H1 (cell line): ENCODE measurements around the gene SNAPC2. TPM values are rescaled to one million over a fixed set of nuclear protein-coding genes. Genes with fewer than 3 reads are reported as not detected.

ENCODE experiments used
- CTCF ChIA-PET: fragments of 300-600 bp; sonication (Branson Sonifier 250); formaldehyde crosslinking; loops from one replicate; lab custom pipeline; 2021; ENCODE audit not compliant: partially characterized antibody; lab: Charles Lee
- POLR2A ChIA-PET: fragments of 300-600 bp; sonication (Branson Sonifier 250); formaldehyde crosslinking; loops from one replicate; lab custom pipeline; 2021; ENCODE audit warnings: inconsistent platforms; ENCODE audit not compliant: partially characterized antibody; lab: Charles Lee
- DNase-seq, 2 experiments: peaks; one replicate each; pipeline versions ENCODE4 v3.0.0 to v3.0.0-alpha.2; 2010 to 2022; ENCODE audit warnings: low spot score in 2 of 2, low read depth in 1 of 2, mixed read lengths in 1 of 2
- FAIRE-seq: peaks from 2 replicates; lab custom pipeline; 2011; peaks lifted over from hg19 to GRCh38; lab: Jason Lieb, UNC
- H2AFZ ChIP-seq: 2 replicates; pipeline ENCODE4 v1.8.1; 2012; ENCODE audit warnings: low read length, inconsistent platforms
- H2AK5ac ChIP-seq: 2 replicates; pipeline ENCODE4 v1.6.1; 2013; ENCODE audit warnings: low read depth, low read length
- H2BK120ac ChIP-seq: replicated peaks from 2 replicates; pipeline ENCODE3; 2013; ENCODE audit warnings: low read depth, low read length, inconsistent platforms
- H2BK12ac ChIP-seq: 2 replicates; pipeline ENCODE4 v1.6.1; 2013; ENCODE audit warnings: low read depth, low read length
- H2BK15ac ChIP-seq: 2 replicates; pipeline ENCODE4 v1.6.1; 2013; ENCODE audit warnings: low read length
- H2BK20ac ChIP-seq: 2 replicates; pipeline ENCODE4 v1.6.1; 2013; ENCODE audit warnings: low read length
- H2BK5ac ChIP-seq: 2 replicates; pipeline ENCODE4 v1.6.1; 2013; ENCODE audit warnings: low read depth, low read length
- H3K14ac ChIP-seq: 2 replicates; pipeline ENCODE4 v1.6.1; 2013; ENCODE audit warnings: inconsistent platforms; ENCODE audit not compliant: insufficient read length
- H3K18ac ChIP-seq: 2 replicates; pipeline ENCODE4 v1.6.1; 2013; ENCODE audit warnings: low read length; ENCODE audit errors: extremely low read depth
- H3K23ac ChIP-seq: 2 replicates; pipeline ENCODE4 v1.6.1; 2013; ENCODE audit warnings: inconsistent platforms; ENCODE audit not compliant: insufficient read length
- H3K23me2 ChIP-seq: 2 replicates; pipeline ENCODE4 v1.6.1; 2013; ENCODE audit warnings: low read depth, low read length
- H3K27ac ChIP-seq: 2 replicates; pipeline ENCODE4 v1.6.1; 2011; ENCODE audit warnings: low read depth, low read length, inconsistent platforms
- H3K27me3 ChIP-seq, 4 experiments: replicated peaks in 1 of 4; 1 replicate in 1 of 4; 2 replicates in 3 of 4; pipeline versions ENCODE4 v1.6.1 to v1.8.1; 2011 to 2013; ENCODE audit warnings: low read length in 3 of 4, mild to moderate bottlenecking in 3 of 4, inconsistent platforms in 2 of 4, mixed read lengths in 2 of 4, moderate library complexity in 1 of 4; ENCODE audit not compliant: control insufficient read depth in 3 of 4, insufficient read depth in 3 of 4; ENCODE audit errors: extremely low read depth in 1 of 4
- H3K36me3 ChIP-seq, 4 experiments: 2 replicates each; pipeline versions ENCODE4 v1.6.1 to v1.8.1; 2011 to 2013; ENCODE audit warnings: mild to moderate bottlenecking in 4 of 4, low read length in 3 of 4, moderate library complexity in 2 of 4, control low read depth in 1 of 4, inconsistent platforms in 1 of 4; ENCODE audit not compliant: insufficient read depth in 4 of 4, control insufficient read depth in 2 of 4
- H3K4ac ChIP-seq: replicated peaks from 2 replicates; pipeline ENCODE3; 2013; ENCODE audit warnings: low read length, low read depth, mixed read lengths, inconsistent platforms; ENCODE audit not compliant: insufficient read length
- H3K4me1 ChIP-seq, 4 experiments: replicated peaks in 1 of 4; 1 replicate in 1 of 4; 2 replicates in 3 of 4; pipeline versions ENCODE4 v1.6.1 to v1.8.1; 2011 to 2013; ENCODE audit warnings: low read length in 3 of 4, inconsistent platforms in 2 of 4, mixed read lengths in 1 of 4; ENCODE audit not compliant: insufficient read depth in 4 of 4, control insufficient read depth in 3 of 4
- H3K4me2 ChIP-seq, 2 experiments: 2 replicates each; pipeline versions ENCODE4 v1.6.1 to v1.8.1; 2011 to 2013; ENCODE audit warnings: low read depth in 2 of 2, low read length in 2 of 2, control low read depth in 1 of 2, inconsistent platforms in 1 of 2, mild to moderate bottlenecking in 1 of 2; ENCODE audit not compliant: insufficient read depth in 1 of 2
- H3K4me3 ChIP-seq, 4 experiments: fragments of 200-600, 300-600 bp in 1 of 4; sonication (generic), shearing (Covaris generic), sonication (Bioruptor Twin) in 1 of 4; 2 replicates each; pipeline versions ENCODE4 v1.5.1 to v1.8.1; 2011 to 2016; ENCODE audit warnings: low read length in 4 of 4, low read depth in 3 of 4, control low read depth in 2 of 4, inconsistent platforms in 2 of 4, mild to moderate bottlenecking in 2 of 4, mixed read lengths in 1 of 4, moderate library complexity in 1 of 4; ENCODE audit not compliant: insufficient read depth in 2 of 4; ENCODE audit errors: extremely low read depth in 1 of 4
- H3K56ac ChIP-seq: replicated peaks from 2 replicates; pipeline ENCODE3; 2013; ENCODE audit warnings: low read depth, mild to moderate bottlenecking, mixed read lengths, low read length, inconsistent platforms; ENCODE audit not compliant: insufficient read length
- H3K79me1 ChIP-seq: 2 replicates; pipeline ENCODE4 v1.6.1; 2013; ENCODE audit warnings: low read depth, low read length, control low read depth
- H3K79me2 ChIP-seq, 2 experiments: 2 replicates each; pipeline versions ENCODE4 v1.6.1 to v1.8.1; 2012 to 2013; ENCODE audit warnings: low read length in 2 of 2, mild to moderate bottlenecking in 2 of 2, inconsistent platforms in 1 of 2; ENCODE audit not compliant: insufficient read depth in 2 of 2, control insufficient read depth in 1 of 2
- H3K9ac ChIP-seq, 4 experiments: replicated peaks in 1 of 4; 1 replicate in 1 of 4; 2 replicates in 3 of 4; pipeline versions ENCODE4 v1.6.1 to v1.8.1; 2011 to 2013; ENCODE audit warnings: low read depth in 3 of 4, low read length in 3 of 4, control low read depth in 2 of 4, mild to moderate bottlenecking in 2 of 4, moderate library complexity in 2 of 4, inconsistent platforms in 1 of 4; ENCODE audit errors: extremely low read depth in 1 of 4
- H3K9me3 ChIP-seq, 2 experiments: 2 replicates each; pipeline versions ENCODE4 v1.6.1 to v1.8.1; 2012 to 2013; ENCODE audit warnings: mild to moderate bottlenecking in 2 of 2, moderate library complexity in 2 of 2, control low read depth in 1 of 2, inconsistent platforms in 1 of 2, low read depth in 1 of 2, low read length in 1 of 2, mixed read lengths in 1 of 2; ENCODE audit not compliant: insufficient read depth in 2 of 2
- H4K20me1 ChIP-seq, 2 experiments: replicated peaks in 1 of 2; 2 replicates each; pipeline versions ENCODE3 to v1.8.1; 2011 to 2013; ENCODE audit warnings: inconsistent platforms in 2 of 2, low read length in 2 of 2, mild to moderate bottlenecking in 1 of 2; ENCODE audit not compliant: insufficient read depth in 2 of 2, control insufficient read depth in 1 of 2
- H4K5ac ChIP-seq: 2 replicates; pipeline ENCODE4 v1.6.1; 2013; ENCODE audit warnings: low read length, low read depth, mixed read lengths, inconsistent platforms; ENCODE audit not compliant: insufficient read length
- H4K8ac ChIP-seq: 2 replicates; pipeline ENCODE4 v1.8.0; 2013; ENCODE audit warnings: mild to moderate bottlenecking, moderate library complexity, low read length, inconsistent platforms; ENCODE audit not compliant: insufficient read depth; ENCODE audit errors: extremely low read depth
- H4K91ac ChIP-seq: replicated peaks from 2 replicates; pipeline ENCODE3; 2013; ENCODE audit warnings: low read length, mixed read lengths, inconsistent platforms; ENCODE audit not compliant: insufficient read length
- WGBS, 2 experiments: shearing (Covaris generic) in 1 of 2; methylation state at CpG; one replicate each; pipeline versions ENCODE4 v1.1.6 to v1.1.7; 2013 to 2015; ENCODE audit warnings: low lambda C conversion rate in 2 of 2, mixed read lengths in 2 of 2, inconsistent platforms in 1 of 2, low coverage in 1 of 2, missing lambda C conversion rate in 1 of 2; ENCODE audit not compliant: insufficient replicate concordance in 2 of 2, insufficient coverage in 1 of 2, insufficient read length in 1 of 2; ENCODE audit errors: extremely low coverage in 1 of 2, missing lambda C conversion rate in 1 of 2; 5-methylcytosine and 5-hydroxymethylcytosine counted together
- polyA plus RNA-seq, 7 experiments: library from polyadenylated mRNA; depleted of rRNA in 3 of 7; stranded (reverse) in 5 of 7; unstranded in 2 of 7; fragments of >200 nt in 5 of 7; fragments of 200-250 nt in 2 of 7; gene quantifications; 1 replicate in 5 of 7; 2 replicates in 1 of 7; 4 replicates in 1 of 7; pipeline versions ENCODE4 v1.2.1 to v1.2.3, GENCODE V29; 2011 to 2013; ENCODE audit warnings: missing spikeins in 2 of 7, mixed read lengths in 2 of 7
- total RNA-seq: library from RNA; stranded (reverse); fragmentation: NEBNext Ultra II Directional; extraction: Animal tissue kit (Norgen Biotek cat#: 25700); gene quantifications from 2 replicates; pipeline ENCODE4 v1.2.1, GENCODE V29; 2021

Gene SNAPC2
- total and polyA plus RNA-seq, 2 of the 8 experiments (the other 6 are each of a cell fraction or from before 2014, with no cell fraction given), result 18.2 to 20.3 TPM

DNA sequence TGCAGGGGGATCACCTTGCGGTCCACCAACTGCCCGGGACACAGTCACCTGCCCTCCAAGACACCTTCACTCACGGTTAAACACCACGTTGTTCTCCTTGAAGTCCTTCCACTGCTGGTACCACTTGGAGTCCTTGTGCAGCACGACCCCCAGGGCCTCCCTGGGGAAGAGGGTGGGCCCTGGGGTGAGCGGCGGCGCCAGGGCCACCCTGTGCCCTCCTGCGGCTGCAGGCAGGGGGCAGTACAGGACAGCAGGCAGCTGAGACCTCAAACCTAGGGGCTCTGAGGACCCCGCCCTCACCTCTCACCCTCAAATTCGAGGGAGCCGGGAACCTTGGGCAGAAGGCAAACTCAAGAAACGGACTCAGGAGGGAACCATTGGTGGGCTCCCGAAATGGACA is 13.3 kb downstream of the SNAPC2 start:
- Histone ChIP-seq H3K4me1 (no peaks in the 10 kb centered on the region), H3K79me1 (no peaks in the 10 kb centered on the region), H4K5ac (no peak overlapping the region), H2AK5ac (no peak overlapping the region), H2BK20ac (no peak overlapping the region), H2BK5ac (no peak overlapping the region), H3K4me2 (no peak overlapping the region), H3K14ac (no peak overlapping the region), H2BK15ac (no peak overlapping the region), H3K56ac (no peak overlapping the region), H3K18ac (no peak overlapping the region), H2BK12ac (no peak overlapping the region), H3K23ac (no peak overlapping the region), H3K27ac (no peak overlapping the region), H3K23me2 (no peaks in the 10 kb centered on the region), H3K79me2 (no peaks in the 10 kb centered on the region), H3K9me3 (no peaks in the 10 kb centered on the region), H4K20me1 (peaks cover 6 to 10% of the 10 kb centered on the region in 2 experiments), H4K91ac (no peak overlapping the region), H3K27me3 (no peaks in the 10 kb centered on the region), H3K4me3 (no peak overlapping the region), H3K36me3 (peaks cover 26 to 78% (median 55%) of the 10 kb centered on the region in 4 experiments), H3K4ac (no peak overlapping the region), H2AFZ (no peak overlapping the region), H2BK120ac (no peak overlapping the region), H3K9ac (no peak overlapping the region), H4K8ac (no peak overlapping the region)
- CTCF ChIA-PET, result interaction anchor here (0.6 to 2.0 kb wide), 7 partner anchors 8 to 338 kb away, joined by 3 to 5 read pairs (median 3); partner anchors contain the start of gene TIMM44
- WGBS, 2 experiments, result 88% methylated on average over 9 of the region's 14 CpGs; no CpG with 5 or more reads in 1 of the 2 experiments
- POLR2A ChIA-PET, result interaction anchor here (10.4 kb wide), 1 partner anchor 8 kb away, joined by 205 read pairs; the partner anchor contains the start of gene TIMM44
- DNase-seq (no peak), FAIRE-seq (no peak)
